ENCODE data around the gene CCDC80. TPM values are rescaled to one million over a fixed set of nuclear protein-coding genes. Genes with fewer than 3 reads are reported as not detected.

Gene CCDC80
- total and polyA plus RNA-seq, 2 of the 4 experiments (the other 2 are of a cell fraction), result 387 to 418 TPM

- TF ChIP-seq ELK1 (IDR thresholded peaks at IDR 0.05; ENCODE audit: borderline replicate concordance, low read depth, low read length), result no peak
- TF ChIP-seq MXI1 (IDR thresholded peaks at IDR 0.05; ENCODE audit: borderline replicate concordance, low read depth, low read length), result no peak
- TF ChIP-seq CHD1 (IDR thresholded peaks at IDR 0.05; ENCODE audit: low read depth, low read length), result no peak
- TF ChIP-seq MAZ (IDR thresholded peaks at IDR 0.05; ENCODE audit: borderline replicate concordance, low read depth, low read length), result no peak
Measured at GRCh38 chr3:112561484-112561733, 79.5 kb downstream of the CCDC80 start (continued).

All from IMR-90 (cell line).